IMR-90 (cell line): ENCODE data around the gene CECR2.

Experiments
- CEBPB ChIP-seq: IDR thresholded peaks from 2 replicates; pipeline ENCODE4 v1.6.1; 2012; ENCODE audit warnings: low read depth, low read length, improper control_type of control experiment
- MAFK ChIP-seq: IDR thresholded peaks from 2 replicates; pipeline ENCODE4 v1.6.1; 2012; ENCODE audit warnings: low read depth, low read length, improper control_type of control experiment
- POLR2A ChIP-seq: IDR thresholded peaks from 2 replicates; pipeline ENCODE4 v1.6.1; 2012; ENCODE audit warnings: mild to moderate bottlenecking, low read depth, low read length
- RFX5 ChIP-seq: IDR thresholded peaks from 2 replicates; pipeline ENCODE4 v1.8.0; 2012; ENCODE audit warnings: low read depth, mild to moderate bottlenecking, low read length, moderate library complexity
- TF ChIP-seq, protein P1 (sequence below): fragments of 150-350 bp; IDR thresholded peaks from 2 replicates; pipeline ENCODE4 v1.6.1; 2017; ENCODE audit warnings: mild to moderate bottlenecking, antibody characterized with exemption, low read length, low read depth
- TF ChIP-seq, protein P2 (sequence below): conservative IDR thresholded peaks from 2 replicates; pipeline ENCODE4 v1.5.1; 2012; ENCODE audit warnings: mild to moderate bottlenecking, low read depth, low read length, improper control_type of control experiment

DNA sequence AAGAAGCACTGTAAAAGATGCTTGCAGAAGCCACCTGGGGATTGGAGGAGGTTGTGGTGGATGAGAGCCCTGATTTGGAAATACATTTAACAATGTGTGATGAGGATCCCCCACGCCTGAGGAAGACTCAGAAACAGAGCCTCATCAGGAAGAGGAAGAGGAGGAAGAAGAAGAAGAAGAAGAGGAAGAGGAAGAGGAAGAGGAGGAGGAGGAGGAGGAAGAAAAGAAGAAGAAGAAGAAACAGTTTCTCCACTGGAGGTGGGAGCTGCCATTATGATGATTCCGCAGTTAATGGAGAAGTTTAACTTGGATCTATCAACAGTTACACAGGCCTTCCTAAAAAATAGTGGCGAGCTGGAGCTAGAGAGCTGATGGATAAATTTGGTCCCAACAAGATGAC, 50.1 kb downstream of the CECR2 start:
- TF ChIP-seq, protein P1, sequence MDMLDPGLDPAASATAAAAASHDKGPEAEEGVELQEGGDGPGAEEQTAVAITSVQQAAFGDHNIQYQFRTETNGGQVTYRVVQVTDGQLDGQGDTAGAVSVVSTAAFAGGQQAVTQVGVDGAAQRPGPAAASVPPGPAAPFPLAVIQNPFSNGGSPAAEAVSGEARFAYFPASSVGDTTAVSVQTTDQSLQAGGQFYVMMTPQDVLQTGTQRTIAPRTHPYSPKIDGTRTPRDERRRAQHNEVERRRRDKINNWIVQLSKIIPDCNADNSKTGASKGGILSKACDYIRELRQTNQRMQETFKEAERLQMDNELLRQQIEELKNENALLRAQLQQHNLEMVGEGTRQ, result no peak
- TF ChIP-seq, protein P2, sequence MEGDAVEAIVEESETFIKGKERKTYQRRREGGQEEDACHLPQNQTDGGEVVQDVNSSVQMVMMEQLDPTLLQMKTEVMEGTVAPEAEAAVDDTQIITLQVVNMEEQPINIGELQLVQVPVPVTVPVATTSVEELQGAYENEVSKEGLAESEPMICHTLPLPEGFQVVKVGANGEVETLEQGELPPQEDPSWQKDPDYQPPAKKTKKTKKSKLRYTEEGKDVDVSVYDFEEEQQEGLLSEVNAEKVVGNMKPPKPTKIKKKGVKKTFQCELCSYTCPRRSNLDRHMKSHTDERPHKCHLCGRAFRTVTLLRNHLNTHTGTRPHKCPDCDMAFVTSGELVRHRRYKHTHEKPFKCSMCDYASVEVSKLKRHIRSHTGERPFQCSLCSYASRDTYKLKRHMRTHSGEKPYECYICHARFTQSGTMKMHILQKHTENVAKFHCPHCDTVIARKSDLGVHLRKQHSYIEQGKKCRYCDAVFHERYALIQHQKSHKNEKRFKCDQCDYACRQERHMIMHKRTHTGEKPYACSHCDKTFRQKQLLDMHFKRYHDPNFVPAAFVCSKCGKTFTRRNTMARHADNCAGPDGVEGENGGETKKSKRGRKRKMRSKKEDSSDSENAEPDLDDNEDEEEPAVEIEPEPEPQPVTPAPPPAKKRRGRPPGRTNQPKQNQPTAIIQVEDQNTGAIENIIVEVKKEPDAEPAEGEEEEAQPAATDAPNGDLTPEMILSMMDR, result no peak
- TF ChIP-seq POLR2A (no peak), CEBPB (no peak), MAFK (no peak), RFX5 (no peak)
